NCI-H187 treated with DMSO at 0.1 percent for 48 hours (cell line): ENCODE measurements around the gene CLDN6.

Experiments used
- DNase-seq: peaks from one replicate; lab custom pipeline; 2025; lab: John Stamatoyannopoulos, UW

The CLDN6 gene

GRCh38 chr16:2987286-2987685 lies 30.7 kb downstream of the CLDN6 start:
- DNase-seq: no peak

DNA sequence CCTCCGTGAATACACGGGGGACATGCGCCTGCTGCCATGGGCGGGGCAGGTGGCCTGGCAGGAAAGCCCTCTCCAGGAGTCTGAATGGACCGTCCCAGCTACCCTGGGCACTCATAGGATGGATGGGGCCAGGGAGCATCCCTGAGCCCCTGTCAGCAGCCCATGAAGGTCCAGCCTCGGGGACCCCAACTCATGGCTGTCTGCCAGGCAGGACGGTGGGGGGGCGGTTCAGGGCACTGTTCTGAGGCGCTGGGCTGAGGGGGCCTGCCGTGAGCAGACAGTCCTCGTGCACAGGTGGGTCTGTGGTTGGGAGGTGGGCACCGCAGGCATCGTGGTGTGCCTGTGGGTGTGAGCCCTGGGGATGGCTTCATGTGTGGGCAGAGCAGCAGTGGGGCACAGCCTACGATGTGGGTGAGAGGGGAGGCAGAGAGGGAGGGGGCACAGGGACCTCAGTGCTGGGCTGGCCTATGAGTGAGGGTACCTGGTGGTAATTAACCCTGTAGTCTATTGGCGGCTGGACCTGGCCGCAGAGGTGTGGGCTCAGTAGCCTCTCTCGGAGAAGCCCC lies 31.3 kb downstream of the CLDN6 start:
- DNase-seq: no peak

DNA sequence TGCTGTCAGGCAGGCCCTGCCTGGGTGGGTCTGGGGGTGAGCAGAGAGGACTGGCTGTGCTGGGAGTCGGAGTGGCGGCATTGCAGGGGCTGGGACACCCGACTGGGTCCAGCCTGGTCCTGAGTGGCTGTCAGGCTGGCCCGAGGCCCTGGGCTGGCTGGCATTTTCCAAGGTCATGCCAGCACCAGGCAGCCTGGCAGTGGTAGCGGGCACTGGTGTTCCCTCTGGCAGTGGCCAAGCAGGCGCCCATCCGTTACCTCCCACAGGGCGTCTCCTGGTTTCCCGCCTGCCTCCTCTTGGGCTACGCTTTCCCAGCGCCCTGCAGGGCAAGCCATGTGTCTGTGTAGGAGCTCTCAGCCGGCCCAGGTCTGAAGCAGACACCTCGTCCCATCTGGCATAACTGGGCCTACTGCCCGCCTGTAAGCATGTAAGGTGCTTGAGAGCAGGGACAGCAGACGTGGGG lies 32.1 kb downstream of the CLDN6 start:
- DNase-seq: no peak

DNA sequence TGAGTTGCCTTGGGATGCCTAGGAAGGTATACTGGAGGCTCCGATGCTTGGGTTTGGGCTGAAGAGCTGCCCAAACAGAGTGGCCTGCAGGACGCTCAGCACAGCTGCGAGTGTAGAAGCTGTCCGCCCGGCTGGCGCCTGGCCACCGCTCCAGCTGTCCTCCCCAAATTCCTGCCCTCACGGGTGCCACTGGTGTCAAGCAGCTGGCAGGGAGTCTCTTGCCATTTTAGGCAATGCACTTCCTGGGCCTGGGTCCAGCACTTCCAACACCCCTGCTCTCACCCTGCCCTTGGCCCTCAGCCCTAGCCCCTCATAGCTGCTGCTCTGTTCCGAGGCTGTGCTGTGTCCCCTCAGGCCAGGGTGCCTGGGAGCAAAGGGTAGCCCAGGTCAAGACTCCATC lies 32.5 kb downstream of the CLDN6 start:
- no peak for DNase-seq

GRCh38 chr16:2983706-2984136 lies 34.3 kb downstream of the CLDN6 start:
- DNase-seq: peak; percentile 51

DNA sequence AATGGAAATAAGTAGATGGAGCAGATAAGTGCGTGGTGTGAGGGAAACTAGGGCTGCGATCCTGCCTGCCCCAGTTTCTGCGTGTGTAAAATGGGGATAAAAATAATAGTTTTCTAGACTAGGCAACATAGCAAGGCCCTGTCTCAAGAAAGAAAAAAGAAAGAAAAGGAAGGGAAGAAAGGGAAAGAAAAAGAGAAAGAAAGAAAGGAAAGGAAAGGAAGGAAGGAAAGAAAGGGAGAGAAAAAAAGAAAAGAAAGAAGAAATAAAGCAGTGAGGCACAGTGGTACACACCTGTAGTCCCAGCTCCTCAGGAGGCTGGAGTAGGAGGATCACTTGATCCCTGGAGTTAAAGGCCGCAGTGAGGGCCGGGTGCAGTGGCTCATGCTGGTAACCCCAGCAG lies 35.6 kb downstream of the CLDN6 start:
- no peak for DNase-seq

GRCh38 chr16:2981899-2982250 lies 36.1 kb downstream of the CLDN6 start:
- no peak for DNase-seq

DNA sequence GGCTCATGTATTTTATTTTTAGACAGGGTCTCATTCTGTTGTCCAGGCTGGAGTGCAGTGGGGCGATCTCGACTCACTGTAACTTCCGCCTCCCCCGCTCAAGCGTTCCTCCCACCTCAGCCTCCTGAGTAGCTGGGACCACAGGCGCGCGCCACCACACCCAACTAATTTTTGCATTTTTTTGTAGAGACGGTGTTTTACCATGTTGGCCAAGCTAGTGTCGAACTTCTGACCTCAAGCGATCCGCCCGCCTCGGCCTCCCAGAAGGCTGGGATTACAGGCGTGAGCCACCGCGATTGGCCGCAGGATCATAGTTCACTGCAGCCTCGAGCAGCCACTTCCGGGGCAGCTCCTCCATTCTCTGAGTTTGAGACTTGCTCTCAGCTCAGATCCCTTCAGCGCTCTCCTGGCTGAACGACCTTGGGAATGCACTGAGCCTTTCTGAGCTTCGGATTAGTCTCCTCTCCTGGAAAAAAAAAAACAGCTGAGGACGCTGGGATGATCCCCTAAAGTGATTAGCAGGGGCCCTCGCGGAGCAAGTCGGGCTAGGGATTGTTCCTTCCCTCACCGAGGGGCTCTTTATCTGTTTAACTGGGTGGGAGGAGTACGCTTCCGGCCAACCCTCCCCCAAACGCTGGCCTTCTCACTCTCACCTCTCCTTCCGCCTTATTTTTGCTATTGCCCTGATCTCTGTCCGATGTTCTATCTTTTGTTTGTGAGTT lies 36.6 kb downstream of the CLDN6 start:
- no peak for DNase-seq

DNA sequence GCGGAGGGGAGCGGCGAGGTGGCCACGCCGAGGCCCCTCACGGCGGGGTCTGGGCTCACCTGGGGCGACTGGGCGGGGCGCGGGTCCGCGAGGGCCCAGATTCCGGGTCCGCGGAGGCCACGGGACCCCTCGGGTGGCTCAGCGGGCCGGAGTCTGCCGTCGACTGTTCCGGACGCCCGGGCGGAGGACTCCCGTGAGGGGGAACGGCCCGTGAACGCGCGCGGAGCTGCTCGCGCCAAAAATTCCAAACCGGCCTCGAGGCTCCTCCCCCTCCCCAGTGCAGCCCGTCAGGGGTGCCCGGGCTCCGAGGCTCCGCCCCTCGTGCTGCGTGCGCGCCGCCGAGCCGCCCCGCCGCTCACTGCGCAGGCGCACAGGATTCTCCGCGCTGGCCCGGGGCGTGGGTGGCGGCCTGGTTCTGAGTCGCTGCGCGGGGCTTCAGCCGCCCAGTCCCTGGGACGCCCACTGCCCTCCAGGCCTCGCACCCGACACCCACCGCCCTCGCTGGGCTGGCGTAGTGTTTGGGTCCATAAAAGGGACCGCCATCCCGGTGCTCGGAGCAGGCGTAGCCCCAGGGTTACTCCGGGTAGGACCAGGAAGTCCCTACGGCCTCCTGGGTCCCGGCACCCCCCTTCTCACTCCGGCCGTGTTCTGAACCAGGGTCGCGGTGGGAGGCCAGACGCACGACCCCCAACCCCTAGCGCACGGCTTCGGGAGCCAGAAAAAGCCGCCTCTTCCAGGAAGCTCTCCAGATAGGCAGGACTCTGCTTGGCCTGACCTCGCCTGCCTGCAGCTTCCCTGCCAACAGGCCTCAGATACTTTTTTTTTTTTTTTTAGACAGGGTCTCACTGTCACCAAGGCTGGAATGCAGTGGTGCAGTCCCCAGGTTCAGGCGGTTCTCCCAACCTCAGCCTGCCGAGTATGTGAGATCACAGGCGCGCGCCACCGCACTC lies 37.5 kb downstream of the CLDN6 start, which contains the start of gene PKMYT1:
TSS of gene PKMYT1 (minus strand) at position 220 of the 950 bp plus-strand sequence. CDS start 789 bp downstream, outside the sequence.
- peak; percentile 55 for DNase-seq

GRCh38 chr16:2979669-2980226 lies 38.2 kb downstream of the CLDN6 start:
- no peak for DNase-seq

GRCh38 chr16:2977440-2977839 lies 40.5 kb downstream of the CLDN6 start:
- DNase-seq: no peak

- no peak for DNase-seq
These were observed 41.3 kb downstream of the CLDN6 start for GRCh38 chr16:2976673-2977072.

DNA sequence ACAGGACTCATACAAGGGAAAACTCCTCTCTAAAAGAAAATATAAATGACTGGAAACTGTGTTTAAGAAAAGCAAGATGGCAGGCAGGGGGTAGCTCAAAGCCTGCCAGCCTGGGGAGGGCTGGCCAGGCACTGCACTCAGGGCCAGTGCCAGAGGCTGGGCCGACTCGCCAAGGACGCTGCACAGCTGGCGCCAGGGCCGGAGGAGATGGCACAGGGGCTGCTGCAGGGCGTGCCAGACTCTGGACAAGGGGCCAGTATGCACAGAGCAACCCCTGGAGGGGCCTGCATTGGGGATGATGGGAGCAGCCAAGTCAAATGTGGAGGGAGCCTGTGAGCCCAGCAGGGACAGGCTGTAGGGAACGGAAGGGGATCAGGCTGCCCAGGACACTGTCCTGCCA lies 41.8 kb downstream of the CLDN6 start:
- no peak for DNase-seq

GRCh38 chr16:2975161-2975795 lies 42.7 kb downstream of the CLDN6 start:
- no peak for DNase-seq

- DNase-seq: no peak
These were observed 43.5 kb downstream of the CLDN6 start for GRCh38 chr16:2974319-2975056.

DNA sequence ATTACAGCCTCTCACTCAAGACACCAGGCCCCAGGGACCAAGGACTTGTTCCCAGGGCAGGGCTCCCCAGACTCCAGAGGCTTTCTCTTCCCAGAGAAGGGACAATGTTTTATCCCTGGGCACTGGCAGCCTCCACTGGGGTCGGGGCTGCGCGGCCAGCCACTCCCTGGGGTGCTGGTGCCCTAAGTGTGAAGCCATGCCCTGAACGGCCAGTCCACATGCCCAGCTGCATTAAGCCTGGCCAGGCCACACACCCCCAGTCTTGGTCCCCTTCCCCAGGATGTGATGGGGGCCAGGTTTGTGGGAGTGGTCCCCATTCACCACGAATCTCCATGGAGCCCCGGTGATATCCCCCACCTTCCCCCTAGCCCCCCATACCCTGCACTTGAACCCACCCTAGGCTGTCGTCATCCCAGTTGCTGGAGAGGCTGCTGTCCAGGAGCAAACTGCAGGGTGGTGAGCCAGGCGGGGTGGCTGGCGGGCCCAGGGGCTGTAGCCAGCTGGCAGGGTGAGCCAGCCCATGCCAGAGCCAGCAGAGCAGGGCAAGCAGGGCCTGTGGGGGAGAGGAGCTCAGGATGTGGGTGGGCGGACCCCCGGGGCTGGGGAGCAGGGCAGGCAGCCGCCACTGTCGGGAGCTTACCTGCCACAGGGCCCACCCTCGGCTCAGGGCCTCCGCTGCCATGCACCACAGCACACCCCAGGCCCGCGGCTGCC lies 44.2 kb downstream of the CLDN6 start:
- no peak for DNase-seq

GRCh38 chr16:2973093-2973492 lies 44.9 kb downstream of the CLDN6 start:
- no peak for DNase-seq

DNA sequence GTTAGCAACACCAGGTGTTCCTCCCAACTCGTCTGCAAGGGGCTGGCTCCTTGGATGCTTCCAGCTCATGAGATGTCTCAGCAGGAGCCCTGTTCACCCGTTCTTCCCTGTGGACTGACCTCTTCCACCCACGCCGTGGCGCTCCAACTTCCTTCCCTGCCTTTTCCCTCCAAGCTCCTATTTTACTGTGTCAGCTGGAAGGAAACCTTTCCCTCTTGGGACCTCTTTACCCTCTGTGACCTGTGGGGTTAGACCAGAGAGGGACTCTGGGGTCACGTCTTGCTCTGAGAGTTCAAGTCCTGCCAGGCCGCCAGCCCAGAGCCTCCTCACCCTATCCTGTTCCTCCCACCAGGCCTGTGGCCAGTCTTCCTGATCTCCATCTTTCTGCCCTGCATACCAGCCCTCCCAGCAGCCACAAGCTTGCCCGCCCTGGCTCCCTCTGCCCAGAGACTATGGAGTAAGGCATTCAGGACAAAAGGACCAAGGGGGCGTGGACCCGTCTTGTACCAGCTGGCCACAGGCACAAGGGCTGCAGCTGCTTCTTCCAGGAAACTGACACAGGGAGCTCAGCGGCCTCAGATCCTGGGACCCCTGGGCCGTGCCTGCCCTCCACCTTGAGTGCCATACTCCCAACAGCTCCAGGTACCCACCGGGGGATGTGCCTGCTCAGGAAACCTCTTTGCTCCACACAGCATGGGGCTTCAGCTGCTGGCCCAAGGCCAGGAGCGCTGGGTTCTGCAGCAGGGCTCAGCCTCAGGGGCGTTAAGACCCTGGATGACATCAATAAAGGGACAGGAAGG lies 45.8 kb downstream of the CLDN6 start:
- DNase-seq: no peak

DNA sequence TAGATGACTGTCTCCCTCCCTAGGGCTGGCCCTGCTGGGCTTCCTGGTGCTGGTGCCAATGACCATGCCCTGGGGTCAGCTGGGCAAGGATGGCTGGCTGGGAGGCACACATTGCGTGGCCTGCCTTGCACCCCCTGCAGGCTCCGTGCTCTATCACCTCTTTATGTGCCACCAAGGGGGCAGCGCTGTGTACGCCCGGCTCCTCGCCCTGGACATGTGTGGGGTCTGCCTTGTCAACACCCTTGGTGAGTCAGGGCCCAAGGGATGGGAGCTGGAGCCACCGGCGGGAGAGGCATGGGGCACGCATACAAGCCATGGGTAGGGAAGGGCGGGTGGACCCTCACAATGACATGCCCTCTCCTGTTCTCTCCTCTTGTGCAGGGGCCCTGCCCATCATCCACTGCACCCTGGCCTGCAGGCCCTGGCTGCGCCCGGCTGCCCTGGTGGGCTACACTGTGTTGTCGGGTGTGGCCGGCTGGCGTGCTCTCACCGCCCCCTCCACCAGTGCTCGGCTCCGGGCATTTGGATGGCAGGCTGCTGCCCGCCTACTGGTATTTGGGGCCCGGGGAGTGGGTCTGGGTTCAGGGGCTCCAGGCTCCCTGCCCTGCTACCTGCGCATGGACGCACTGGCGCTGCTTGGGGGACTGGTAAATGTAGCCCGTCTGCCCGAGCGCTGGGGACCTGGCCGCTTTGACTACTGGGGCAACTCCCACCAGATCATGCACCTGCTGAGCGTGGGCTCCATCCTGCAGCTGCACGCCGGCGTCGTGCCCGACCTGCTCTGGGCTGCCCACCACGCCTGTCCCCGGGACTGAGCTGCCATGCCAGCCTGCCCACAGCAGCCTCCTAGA lies 46.6 kb downstream of the CLDN6 start:
- no peak for DNase-seq
